Measurements from ENCODE around the gene DLGAP3. TPM values are rescaled to one million over a fixed set of nuclear protein-coding genes. Genes with fewer than 3 reads are reported as not detected.
"Not testable (repeated sequence)": the region's sequence is repeated elsewhere in the genome, so short reads cannot be mapped to it uniquely, and the experiment has no call there.

The DLGAP3 gene
- polyA plus RNA-seq, 4 donors, result 0.18 to 0.39 (median 0.27) TPM; not detected in 1

DNA sequence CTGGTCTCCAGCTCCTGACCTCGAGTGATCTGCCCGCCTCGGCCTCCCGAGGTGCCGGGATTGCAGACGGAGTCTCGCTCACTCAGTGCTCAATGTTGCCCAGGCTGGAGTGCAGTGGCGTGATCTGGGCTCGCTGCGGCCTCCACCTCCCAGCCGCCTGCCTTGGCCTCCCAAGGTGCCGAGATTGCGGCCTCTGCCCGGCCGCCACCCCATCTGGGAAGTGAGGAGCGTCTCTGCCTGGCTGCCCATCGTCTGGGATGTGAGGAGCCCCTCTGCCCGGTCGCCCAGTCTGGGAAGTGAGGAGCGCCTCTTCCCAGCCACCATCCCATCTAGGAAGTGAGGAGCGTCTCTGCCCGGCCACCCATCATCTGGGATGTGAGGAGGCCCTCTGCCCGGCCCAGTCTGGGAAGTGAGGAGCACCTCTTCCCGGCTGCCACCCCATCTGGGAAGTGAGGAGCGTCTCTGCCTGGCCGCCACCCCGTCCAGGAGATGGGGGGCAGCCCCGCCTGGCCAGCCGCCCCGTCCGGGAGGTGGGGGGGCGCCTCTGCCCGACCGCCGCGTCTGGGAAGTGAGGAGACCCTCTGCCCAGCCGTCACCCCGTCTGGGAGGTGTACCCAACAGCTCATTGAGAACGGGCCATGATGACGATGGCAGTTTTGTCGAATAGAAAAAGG, 18.3 kb upstream of the DLGAP3 start:
- not testable (repeated sequence) for H3K27me3 ChIP-seq (ENCODE audit: control insufficient read depth in 3 of 3, insufficient read depth in 3 of 3, low read length in 3 of 3); H3K9me3 ChIP-seq (ENCODE audit: control insufficient read depth in 2 of 2, insufficient read depth in 1 of 2, low read depth in 1 of 2, low read length in 1 of 2)

GRCh38 chr1:34946211-34946610, 16.8 kb upstream of the DLGAP3 start:
- no peaks in the 10 kb centered on the region for H3K4me1 ChIP-seq (ENCODE audit: control insufficient read depth in 3 of 3, insufficient read depth in 2 of 3, low read depth in 1 of 3, low read length in 2 of 3)
- H3K4me3 ChIP-seq (ENCODE audit: low read depth in 1 of 3, low read length in 3 of 3), result no peak overlapping the region
- H3K9me3 ChIP-seq (ENCODE audit: control insufficient read depth in 2 of 2, insufficient read depth in 1 of 2, low read depth in 1 of 2, low read length in 1 of 2), result peaks cover 0 to 4% of the 10 kb centered on the region in 2 donors
- H3K27me3 ChIP-seq (ENCODE audit: control insufficient read depth in 3 of 3, insufficient read depth in 3 of 3, low read length in 3 of 3), result peaks cover 0 to 2% (median 0%) of the 10 kb centered on the region in 3 donors
- WGBS, 3 donors, result 91 to 98% (median 96%) methylated on average over 6 of the region's 6 CpGs
- H3K36me3 ChIP-seq (ENCODE audit: control insufficient read depth in 3 of 3, insufficient read depth in 2 of 3, low read depth in 1 of 3, low read length in 3 of 3), result no peaks in the 10 kb centered on the region
- no peak overlapping the region for H3K27ac ChIP-seq (ENCODE audit: low read depth in 1 of 3, low read length in 2 of 3)
- FAIRE-seq (no peak), DNase-seq (no peak)

More for the DNA sequence above, 18.3 kb upstream of the DLGAP3 start:
- not testable (repeated sequence) for H3K4me3 ChIP-seq (ENCODE audit: low read depth in 1 of 3, low read length in 3 of 3); H3K4me1 ChIP-seq (ENCODE audit: control insufficient read depth in 3 of 3, insufficient read depth in 2 of 3, low read depth in 1 of 3, low read length in 2 of 3); FAIRE-seq; DNase-seq; H3K36me3 ChIP-seq (ENCODE audit: control insufficient read depth in 3 of 3, insufficient read depth in 2 of 3, low read depth in 1 of 3, low read length in 3 of 3); H3K27ac ChIP-seq (ENCODE audit: low read depth in 1 of 3, low read length in 2 of 3)
- WGBS, 3 donors, result 92 to 95% (median 94%) methylated on average over 24 to 41 of the region's 41 CpGs

DNA sequence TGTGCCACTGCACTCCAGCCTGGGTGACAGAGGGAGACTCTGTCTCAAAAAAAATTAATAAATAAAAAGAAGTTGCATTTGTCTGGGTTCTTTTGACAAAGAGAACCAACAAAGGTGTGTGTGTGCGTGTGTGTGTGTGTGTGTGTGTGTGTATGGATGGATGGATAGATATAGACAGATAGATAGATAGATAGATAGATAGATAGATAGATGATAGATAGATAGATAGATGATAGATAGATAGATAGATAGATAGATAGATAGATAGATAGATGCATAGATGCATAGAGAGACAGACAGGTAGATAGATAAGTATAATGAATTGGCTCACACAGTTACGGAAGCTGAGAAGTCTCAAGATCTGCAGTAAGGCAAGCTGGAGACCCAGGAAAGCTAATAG, 12.3 kb upstream of the DLGAP3 start:
- not testable (repeated sequence) for DNase-seq; H3K9me3 ChIP-seq (ENCODE audit: control insufficient read depth in 2 of 2, insufficient read depth in 1 of 2, low read depth in 1 of 2, low read length in 1 of 2); H3K36me3 ChIP-seq (ENCODE audit: control insufficient read depth in 3 of 3, insufficient read depth in 2 of 3, low read depth in 1 of 3, low read length in 3 of 3); H3K4me3 ChIP-seq (ENCODE audit: low read depth in 1 of 3, low read length in 3 of 3); FAIRE-seq; H3K27ac ChIP-seq (ENCODE audit: low read depth in 1 of 3, low read length in 2 of 3); H3K4me1 ChIP-seq (ENCODE audit: control insufficient read depth in 3 of 3, insufficient read depth in 2 of 3, low read depth in 1 of 3, low read length in 2 of 3); H3K27me3 ChIP-seq (ENCODE audit: control insufficient read depth in 3 of 3, insufficient read depth in 3 of 3, low read length in 3 of 3)
- 84 to 93% (median 90%) methylated on average over 2 of the region's 2 CpGs for WGBS, 3 donors

GRCh38 chr1:34930702-34931071, 1.2 kb upstream of the DLGAP3 start:
- Histone ChIP-seq H3K4me1 (ENCODE audit: control insufficient read depth in 3 of 3, insufficient read depth in 2 of 3, low read depth in 1 of 3, low read length in 2 of 3) (peaks cover 0 to 5% (median 0%) of the 10 kb centered on the region in 3 donors), H3K36me3 (ENCODE audit: control insufficient read depth in 3 of 3, insufficient read depth in 2 of 3, low read depth in 1 of 3, low read length in 3 of 3) (no peaks in the 10 kb centered on the region), H3K27ac (ENCODE audit: low read depth in 1 of 3, low read length in 2 of 3) (no peak overlapping the region), H3K27me3 (ENCODE audit: control insufficient read depth in 3 of 3, insufficient read depth in 3 of 3, low read length in 3 of 3) (peaks cover 0 to 60% (median 36%) of the 10 kb centered on the region in 3 donors), H3K9me3 (ENCODE audit: control insufficient read depth in 2 of 2, insufficient read depth in 1 of 2, low read depth in 1 of 2, low read length in 1 of 2) (no peaks in the 10 kb centered on the region), H3K4me3 (ENCODE audit: low read depth in 1 of 3, low read length in 3 of 3) (no peak overlapping the region)
- 16 to 23% (median 22%) methylated on average over 5 of the region's 5 CpGs for WGBS, 3 donors
- DNase-seq (no peak), FAIRE-seq (no peak)

GRCh38 chr1:34929853-34930701, 627 bp upstream of the DLGAP3 start:
- Histone ChIP-seq H3K4me1 (ENCODE audit: control insufficient read depth in 3 of 3, insufficient read depth in 2 of 3, low read depth in 1 of 3, low read length in 2 of 3) (peaks cover 0 to 5% (median 0%) of the 10 kb centered on the region in 3 donors), H3K27me3 (ENCODE audit: control insufficient read depth in 3 of 3, insufficient read depth in 3 of 3, low read length in 3 of 3) (peaks cover 0 to 60% (median 36%) of the 10 kb centered on the region in 3 donors), H3K36me3 (ENCODE audit: control insufficient read depth in 3 of 3, insufficient read depth in 2 of 3, low read depth in 1 of 3, low read length in 3 of 3) (no peaks in the 10 kb centered on the region), H3K9me3 (ENCODE audit: control insufficient read depth in 2 of 2, insufficient read depth in 1 of 2, low read depth in 1 of 2, low read length in 1 of 2) (no peaks in the 10 kb centered on the region), H3K4me3 (ENCODE audit: low read depth in 1 of 3, low read length in 3 of 3) (peak overlapping the region in 1 of 3 donors; percentile 49), H3K27ac (ENCODE audit: low read depth in 1 of 3, low read length in 2 of 3) (no peak overlapping the region)
- 2 to 4% (median 4%) methylated on average over 47 to 61 of the region's 61 CpGs for WGBS, 3 donors
- DNase-seq (no peak), FAIRE-seq (no peak)

DNA sequence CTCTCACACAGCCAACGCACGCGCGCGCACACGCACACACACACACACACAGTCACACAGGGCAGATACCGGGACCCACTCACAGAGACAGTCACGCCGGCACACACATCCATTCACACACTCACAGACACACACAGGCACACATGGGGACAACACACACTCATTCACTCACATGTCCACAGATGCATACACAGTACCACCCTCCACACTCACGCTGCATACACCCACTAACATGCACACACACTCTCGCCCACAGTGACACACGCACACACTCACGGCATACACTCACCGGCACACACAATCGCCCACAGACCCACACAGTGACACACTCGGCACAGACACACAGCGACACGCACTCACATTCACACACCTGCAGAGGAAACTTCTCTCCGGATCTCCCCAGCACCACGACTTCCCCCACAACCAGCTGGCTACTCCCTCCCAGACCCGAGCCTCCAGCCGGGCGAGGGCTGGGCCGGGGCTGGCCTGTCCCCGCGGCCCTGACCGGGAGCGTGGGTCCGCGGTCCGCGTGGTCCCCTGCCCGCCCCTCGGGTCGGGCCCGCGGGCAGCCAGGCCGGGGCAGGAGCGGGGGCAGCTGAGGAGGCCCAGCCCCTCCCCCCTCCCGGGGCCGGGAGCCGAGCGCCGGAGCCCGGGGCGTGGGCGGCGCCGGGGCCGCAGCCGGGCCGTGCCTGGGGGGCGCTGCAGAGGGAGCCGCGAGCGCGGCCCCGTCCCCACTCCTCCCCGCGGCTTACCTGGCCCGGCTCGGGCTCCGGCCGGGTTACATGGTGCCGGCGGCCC, 552 bp downstream of the DLGAP3 start:
- FAIRE-seq, result no peak
- H3K36me3 ChIP-seq (ENCODE audit: control insufficient read depth in 3 of 3, insufficient read depth in 2 of 3, low read depth in 1 of 3, low read length in 3 of 3), result no peaks in the 10 kb centered on the region
- H3K4me3 ChIP-seq (ENCODE audit: low read depth in 1 of 3, low read length in 3 of 3), result peak overlapping the region in 2 of 3 donors; percentile 12 to 49
- 4 to 8% (median 6%) methylated on average over 38 to 66 of the region's 66 CpGs for WGBS, 3 donors
- H3K27me3 ChIP-seq (ENCODE audit: control insufficient read depth in 3 of 3, insufficient read depth in 3 of 3, low read length in 3 of 3), result peaks cover 0 to 66% (median 36%) of the 10 kb centered on the region in 3 donors
- peak in 1 of 2 donors; percentile 13 for DNase-seq
- no peak overlapping the region for H3K27ac ChIP-seq (ENCODE audit: low read depth in 1 of 3, low read length in 2 of 3)
- peaks cover 0 to 5% (median 0%) of the 10 kb centered on the region in 3 donors for H3K4me1 ChIP-seq (ENCODE audit: control insufficient read depth in 3 of 3, insufficient read depth in 2 of 3, low read depth in 1 of 3, low read length in 2 of 3)
- H3K9me3 ChIP-seq (ENCODE audit: control insufficient read depth in 2 of 2, insufficient read depth in 1 of 2, low read depth in 1 of 2, low read length in 1 of 2), result no peaks in the 10 kb centered on the region

- DNase-seq, result no peak
- no peak for FAIRE-seq
- peaks cover 0 to 68% (median 36%) of the 10 kb centered on the region in 3 donors for H3K27me3 ChIP-seq (ENCODE audit: control insufficient read depth in 3 of 3, insufficient read depth in 3 of 3, low read length in 3 of 3)
- 25 to 28% (median 27%) methylated on average over 9 of the region's 9 CpGs for WGBS, 3 donors
- no peak overlapping the region for H3K4me3 ChIP-seq (ENCODE audit: low read depth in 1 of 3, low read length in 3 of 3)
- peaks cover 0 to 5% (median 0%) of the 10 kb centered on the region in 3 donors for H3K4me1 ChIP-seq (ENCODE audit: control insufficient read depth in 3 of 3, insufficient read depth in 2 of 3, low read depth in 1 of 3, low read length in 2 of 3)
- no peak overlapping the region for H3K27ac ChIP-seq (ENCODE audit: low read depth in 1 of 3, low read length in 2 of 3)
- no peaks in the 10 kb centered on the region for H3K36me3 ChIP-seq (ENCODE audit: control insufficient read depth in 3 of 3, insufficient read depth in 2 of 3, low read depth in 1 of 3, low read length in 3 of 3)
- no peaks in the 10 kb centered on the region for H3K9me3 ChIP-seq (ENCODE audit: control insufficient read depth in 2 of 2, insufficient read depth in 1 of 2, low read depth in 1 of 2, low read length in 1 of 2)
These were observed 1.3 kb downstream of the DLGAP3 start for GRCh38 chr1:34928066-34928696.

- peaks cover 0 to 5% (median 0%) of the 10 kb centered on the region in 3 donors for H3K4me1 ChIP-seq (ENCODE audit: control insufficient read depth in 3 of 3, insufficient read depth in 2 of 3, low read depth in 1 of 3, low read length in 2 of 3)
- no peak overlapping the region for H3K4me3 ChIP-seq (ENCODE audit: low read depth in 1 of 3, low read length in 3 of 3)
- H3K27me3 ChIP-seq (ENCODE audit: control insufficient read depth in 3 of 3, insufficient read depth in 3 of 3, low read length in 3 of 3), result peaks cover 0 to 66% (median 37%) of the 10 kb centered on the region in 3 donors
- WGBS, 3 donors, result 67 to 76% (median 71%) methylated on average over 8 of the region's 8 CpGs
- no peaks in the 10 kb centered on the region for H3K9me3 ChIP-seq (ENCODE audit: control insufficient read depth in 2 of 2, insufficient read depth in 1 of 2, low read depth in 1 of 2, low read length in 1 of 2)
- H3K36me3 ChIP-seq (ENCODE audit: control insufficient read depth in 3 of 3, insufficient read depth in 2 of 3, low read depth in 1 of 3, low read length in 3 of 3), result no peaks in the 10 kb centered on the region
- H3K27ac ChIP-seq (ENCODE audit: low read depth in 1 of 3, low read length in 2 of 3), result no peak overlapping the region
- DNase-seq, result no peak
- no peak for FAIRE-seq
These were observed 2.1 kb downstream of the DLGAP3 start for GRCh38 chr1:34927316-34927715.

All from small intestine (tissue), 7 donors.